G401.6 (cell line): ENCODE measurements around the gene PROP1.
"Not testable (repeated sequence)": the region's sequence is repeated elsewhere in the genome, so short reads cannot be mapped to it uniquely, and the experiment has no call there.

ENCODE experiments used
- FAIRE-seq: peaks from 2 replicates; lab custom pipeline; 2012; peaks lifted over from hg19 to GRCh38; lab: Jason Lieb, UNC

The PROP1 gene

GRCh38 chr5:177995691-177996595, at the start of gene PROP1:
TSS of gene PROP1 (minus strand) at chr5:177996242. CDS start at chr5:177995933, 309 bp downstream.
- FAIRE-seq, result no peak

DNA sequence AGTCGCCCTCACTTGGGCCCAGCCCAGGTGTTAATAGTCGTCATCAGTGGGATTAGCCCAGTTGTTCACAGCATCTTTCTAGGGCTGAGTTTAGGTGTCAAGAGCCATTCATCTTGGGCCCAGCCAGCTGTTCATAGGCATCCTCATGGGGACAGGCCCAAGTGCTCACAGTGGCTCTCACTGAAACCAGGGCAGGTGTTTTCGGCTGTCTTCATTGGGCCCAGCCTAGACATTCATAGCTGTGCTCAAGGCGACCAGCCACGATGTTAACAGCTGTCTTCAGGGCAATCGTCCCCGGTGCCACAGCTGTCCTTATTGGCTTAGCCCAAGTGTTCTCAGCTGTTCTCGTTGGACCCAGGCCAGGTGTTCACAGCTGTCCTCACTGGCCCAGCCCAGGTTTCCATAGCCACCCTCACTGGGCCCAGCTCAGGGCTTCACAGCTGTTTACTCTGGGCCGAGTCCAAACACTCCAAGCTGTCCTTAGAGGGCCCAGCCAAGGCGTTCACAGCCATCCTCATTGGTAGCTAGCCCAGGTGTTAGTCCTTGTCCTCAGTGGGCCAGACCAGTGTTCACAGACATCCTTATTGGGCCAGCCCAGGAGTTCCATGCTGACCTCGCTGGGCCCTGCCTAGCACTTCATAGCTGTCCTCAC, 23.5 kb upstream of the PROP1 start:
- not testable (repeated sequence) for FAIRE-seq

- FAIRE-seq, result not testable (repeated sequence)
Observed at GRCh38 chr5:178012758-178013157, 16.7 kb upstream of the PROP1 start.

DNA sequence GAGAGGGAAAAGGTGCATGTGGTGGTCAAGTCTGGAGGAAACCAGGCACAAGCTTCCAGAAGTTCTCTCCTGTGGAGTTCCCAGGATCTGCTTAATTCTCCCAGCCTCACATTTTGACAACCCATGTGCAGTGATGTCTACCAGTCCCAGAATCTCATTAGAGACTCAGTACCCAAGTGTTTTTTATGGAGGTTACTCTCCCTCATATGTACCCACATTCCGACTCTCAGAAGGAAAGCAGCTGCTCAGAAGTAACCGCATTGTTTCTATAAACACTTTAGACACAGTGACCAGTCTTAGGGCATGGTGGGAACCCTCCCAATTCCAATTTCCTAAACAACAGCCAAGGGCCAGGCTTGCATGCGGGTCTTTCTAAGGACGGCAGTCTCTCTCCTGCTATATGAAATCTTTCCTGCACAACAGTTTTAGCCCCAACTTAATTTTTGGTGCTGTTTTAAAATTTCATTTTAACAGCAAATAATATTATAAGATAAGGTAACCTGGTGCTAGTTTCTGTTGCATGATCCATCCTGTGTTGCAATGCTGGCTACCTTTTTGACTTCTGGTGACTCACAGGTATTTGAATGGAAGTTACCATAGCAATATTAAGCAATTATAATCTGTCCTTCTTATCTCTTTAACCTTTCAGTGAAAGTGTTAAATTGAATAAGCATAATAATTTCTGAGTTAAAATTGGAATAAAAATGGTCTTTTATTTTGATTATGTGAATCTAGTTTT, 15.9 kb upstream of the PROP1 start:
- FAIRE-seq, result not testable (repeated sequence)

DNA sequence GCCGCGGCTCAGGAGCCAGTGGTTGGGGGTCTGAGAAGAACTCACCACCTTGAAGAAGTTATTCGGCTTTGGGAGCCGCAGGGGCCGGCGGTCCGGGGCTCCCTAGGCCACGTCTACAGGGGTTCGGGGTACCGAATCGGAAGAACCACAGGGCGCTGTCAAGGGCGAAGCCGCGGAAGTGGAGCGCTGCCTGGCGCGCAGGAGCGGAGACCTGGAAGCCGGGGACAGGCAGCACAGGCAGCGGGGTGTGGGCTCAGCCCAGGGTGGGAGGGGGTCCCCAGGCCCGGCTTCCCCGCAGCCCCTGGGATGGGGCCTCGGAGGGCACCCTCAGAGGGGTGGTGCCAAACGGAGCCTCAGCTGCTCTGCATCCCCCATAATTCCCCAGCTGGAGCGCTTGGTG, 11.2 kb upstream of the PROP1 start:
- not testable (repeated sequence) for FAIRE-seq

GRCh38 chr5:178006536-178007231, 10.6 kb upstream of the PROP1 start:
- FAIRE-seq, result not testable (repeated sequence)

- not testable (repeated sequence) for FAIRE-seq
Observed at GRCh38 chr5:178006181-178006535, 10.1 kb upstream of the PROP1 start.

DNA sequence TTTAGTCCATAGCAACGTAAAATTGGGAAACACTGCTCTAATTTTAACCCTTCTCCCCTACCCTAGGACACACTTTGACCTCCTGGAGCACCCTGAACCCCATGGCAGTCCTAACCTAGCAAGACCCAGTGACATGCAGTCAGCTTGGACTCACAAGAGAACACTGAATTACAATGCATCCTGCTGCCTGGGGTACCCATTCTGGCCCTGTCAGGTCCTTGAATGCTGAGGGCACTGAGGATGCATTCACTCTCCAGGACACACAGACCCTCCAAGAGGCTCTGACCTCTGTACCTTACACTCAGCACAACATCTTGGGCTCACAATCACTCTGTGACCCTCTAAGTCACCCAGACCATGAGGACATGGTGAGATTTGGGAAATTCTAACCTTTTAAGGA, 1.8 kb upstream of the PROP1 start:
- FAIRE-seq, result no peak

GRCh38 chr5:177997319-177997670, 1.3 kb upstream of the PROP1 start:
- no peak for FAIRE-seq

DNA sequence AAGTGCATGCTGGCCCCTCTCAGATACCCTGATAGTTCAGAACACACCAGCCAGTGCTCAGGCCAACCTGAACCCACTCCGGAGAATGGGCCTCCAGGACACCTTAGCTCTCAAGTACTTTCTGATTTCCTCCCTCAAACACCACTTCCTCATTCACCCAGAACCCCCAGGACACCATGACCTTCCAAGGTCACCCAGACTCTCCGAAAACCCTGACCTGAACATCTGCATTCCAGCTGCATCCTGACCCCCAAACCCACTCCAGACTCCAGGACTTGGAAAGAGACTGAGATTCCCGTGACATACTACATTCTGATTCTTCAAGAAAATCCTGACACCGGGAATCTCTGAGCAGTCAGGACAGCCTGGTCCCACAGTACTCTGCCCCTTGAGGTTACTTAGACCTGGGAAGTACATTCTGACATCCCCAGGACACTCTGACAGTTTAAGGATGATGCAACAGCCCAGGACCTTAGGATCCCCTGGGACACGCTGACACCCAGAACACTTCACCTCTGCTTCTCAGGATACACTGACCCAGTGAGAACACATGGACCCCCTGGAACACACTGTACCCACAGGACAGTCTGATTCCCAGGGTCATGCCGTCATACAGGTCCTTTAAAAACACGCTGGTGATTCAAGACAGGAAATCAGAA, 747 bp upstream of the PROP1 start:
- no peak for FAIRE-seq

DNA sequence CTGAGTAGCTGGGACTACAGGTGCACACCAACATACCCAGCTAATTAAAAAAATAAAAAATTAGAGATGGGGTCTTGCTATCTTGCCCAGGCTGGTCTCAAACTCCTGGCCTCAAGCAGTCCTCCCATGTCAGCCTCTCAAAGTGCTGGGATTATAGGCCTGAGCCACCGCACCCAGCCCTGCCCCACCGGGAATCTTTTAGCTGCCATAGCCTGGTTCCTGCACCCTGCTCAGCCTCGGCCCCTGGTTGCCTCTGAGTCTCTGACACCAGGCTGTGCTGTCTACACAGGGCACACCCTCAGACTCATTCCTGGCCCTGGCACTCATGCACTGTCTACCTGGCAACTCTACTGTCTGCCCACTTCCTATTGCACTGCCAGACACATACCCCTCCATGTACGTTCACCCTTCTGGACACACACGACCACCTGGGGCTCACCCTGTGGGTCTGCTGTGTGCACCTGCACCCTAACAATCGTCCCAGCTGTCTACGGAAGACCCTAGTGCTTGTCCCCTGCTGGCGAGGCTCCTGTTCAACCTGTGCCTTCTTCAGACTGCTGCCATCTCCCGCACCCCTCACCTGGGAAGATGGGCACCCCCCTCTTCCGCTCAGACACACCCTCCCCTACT, 1.4 kb downstream of the PROP1 start:
- FAIRE-seq, result no peak

- FAIRE-seq, result no peak
Observed at GRCh38 chr5:177994063-177994462, 2.0 kb downstream of the PROP1 start.

DNA sequence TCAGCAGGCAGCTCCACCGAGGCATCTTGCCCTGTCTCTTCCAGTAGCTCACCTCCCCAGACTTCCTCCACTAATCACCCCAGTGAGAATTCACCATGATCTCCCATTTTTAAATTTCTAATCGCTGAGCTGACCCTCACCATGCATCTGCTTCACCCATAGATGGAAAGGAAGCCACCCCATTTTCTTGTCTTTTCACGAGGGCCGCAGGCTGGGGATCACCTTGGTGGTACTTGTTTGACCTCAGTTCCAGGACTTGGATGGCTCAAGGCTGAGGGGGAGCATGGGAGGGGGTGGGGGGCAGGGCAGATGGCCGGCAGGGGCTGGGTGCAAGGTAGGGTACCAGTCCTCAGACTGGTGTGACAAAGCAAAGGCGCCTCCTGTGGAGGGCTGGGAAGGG, 3.6 kb downstream of the PROP1 start:
- FAIRE-seq, result no peak

GRCh38 chr5:177988989-177989625, 6.9 kb downstream of the PROP1 start:
- FAIRE-seq, result no peak

DNA sequence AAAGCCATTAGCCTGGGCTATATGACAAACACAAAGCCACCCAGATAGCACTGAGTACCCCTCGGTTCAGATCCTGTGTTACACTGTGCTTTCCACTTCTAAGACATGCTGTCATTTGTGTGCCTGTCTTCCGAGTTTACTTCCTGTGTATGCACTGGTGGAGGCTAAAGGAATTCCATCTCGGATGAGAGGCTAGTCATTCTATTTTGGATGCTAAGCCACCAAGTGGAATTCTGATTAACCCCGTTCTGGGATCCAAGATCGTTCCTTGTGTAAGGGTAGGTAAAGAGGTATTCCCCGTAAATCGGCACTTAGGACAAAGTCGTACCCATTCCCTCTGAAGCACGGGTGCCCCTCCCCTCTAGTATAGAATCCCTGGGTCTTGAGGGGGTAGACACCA, 8.7 kb downstream of the PROP1 start:
- no peak for FAIRE-seq

DNA sequence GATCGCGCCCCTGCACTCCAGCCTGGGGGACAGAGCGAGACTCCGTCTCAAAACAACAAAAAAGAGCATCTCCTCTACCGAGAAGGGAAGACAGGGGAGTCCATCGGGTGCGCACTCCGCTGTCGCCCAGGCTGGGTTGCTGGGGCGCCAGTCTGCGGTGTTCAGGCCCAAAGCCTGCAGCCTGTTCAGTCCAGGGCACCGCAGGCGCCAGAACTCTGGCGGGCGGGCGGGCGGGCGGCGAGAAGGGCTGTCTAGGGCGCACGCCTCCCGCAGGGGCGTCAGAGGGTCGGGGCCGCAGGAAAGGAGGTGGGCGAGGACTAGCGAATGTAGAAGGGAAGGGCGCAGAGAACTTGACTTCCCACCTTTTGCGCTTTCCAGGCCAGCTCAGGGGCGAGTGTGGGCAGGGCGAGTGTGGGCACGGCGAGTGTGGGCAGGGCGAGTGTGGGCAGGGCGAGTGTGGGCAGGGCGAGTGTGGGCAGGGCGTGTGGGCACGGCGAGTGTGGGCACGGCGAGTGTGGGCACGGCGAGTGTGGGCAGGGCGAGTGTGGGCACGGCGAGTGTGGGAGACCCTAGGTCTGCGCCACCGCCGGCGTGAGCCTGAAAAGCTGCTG, 10.5 kb downstream of the PROP1 start:
- FAIRE-seq, result no peak

- FAIRE-seq, result no peak
Observed at GRCh38 chr5:177984584-177985206, 11.3 kb downstream of the PROP1 start.

DNA sequence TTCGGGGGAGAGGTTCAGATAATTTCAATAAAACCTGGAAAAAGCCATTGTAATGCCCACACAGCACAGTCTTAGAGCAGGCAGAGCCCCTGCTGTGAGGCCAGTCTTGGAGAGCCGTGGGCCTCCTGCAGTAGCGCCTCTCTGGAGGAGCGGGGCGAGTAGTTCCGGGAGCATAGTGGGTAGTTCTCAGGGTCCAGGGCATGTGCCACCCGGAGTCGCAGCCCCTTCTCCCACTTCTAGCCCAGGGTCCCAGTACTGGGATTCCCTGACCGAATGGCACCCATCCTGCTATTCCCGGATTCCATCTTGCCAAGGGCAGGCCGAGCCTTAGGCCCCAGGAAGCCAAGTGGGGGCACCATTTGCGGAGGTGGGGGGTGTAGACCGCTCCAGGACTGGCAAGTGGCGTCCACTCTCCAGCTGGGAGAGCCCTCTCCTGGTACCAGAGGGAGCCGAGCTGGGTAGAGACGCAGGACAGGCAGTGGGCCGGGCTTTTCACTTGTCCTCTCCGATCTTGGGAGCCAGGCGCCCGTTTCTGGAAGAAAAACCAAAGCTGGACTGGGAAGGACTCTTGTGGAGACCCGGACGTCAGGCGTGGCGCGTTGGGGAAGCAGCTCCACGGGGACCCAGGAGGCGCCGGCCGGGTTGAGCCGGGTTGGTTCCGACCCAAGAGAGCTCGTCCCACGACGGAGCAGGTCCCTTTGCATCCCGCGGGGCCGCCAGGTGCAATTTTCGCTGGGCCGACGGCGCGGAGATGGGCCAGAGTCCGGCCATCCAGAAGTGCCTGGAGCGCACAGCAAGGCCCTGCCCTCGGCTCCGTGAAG, 12.1 kb downstream of the PROP1 start:
- FAIRE-seq, result no peak

- no peak for FAIRE-seq
Observed at GRCh38 chr5:177982956-177983355, 13.1 kb downstream of the PROP1 start.
